CD4-positive, alpha-beta T cell treated with Interleukin-15 for 1 hour (primary cell): Measurements from ENCODE around the gene ANTXR1.

Experiments used
- DNase-seq: peaks from one replicate; pipeline ENCODE4 v3.0.0-alpha.2; 2020

The ANTXR1 gene

DNA sequence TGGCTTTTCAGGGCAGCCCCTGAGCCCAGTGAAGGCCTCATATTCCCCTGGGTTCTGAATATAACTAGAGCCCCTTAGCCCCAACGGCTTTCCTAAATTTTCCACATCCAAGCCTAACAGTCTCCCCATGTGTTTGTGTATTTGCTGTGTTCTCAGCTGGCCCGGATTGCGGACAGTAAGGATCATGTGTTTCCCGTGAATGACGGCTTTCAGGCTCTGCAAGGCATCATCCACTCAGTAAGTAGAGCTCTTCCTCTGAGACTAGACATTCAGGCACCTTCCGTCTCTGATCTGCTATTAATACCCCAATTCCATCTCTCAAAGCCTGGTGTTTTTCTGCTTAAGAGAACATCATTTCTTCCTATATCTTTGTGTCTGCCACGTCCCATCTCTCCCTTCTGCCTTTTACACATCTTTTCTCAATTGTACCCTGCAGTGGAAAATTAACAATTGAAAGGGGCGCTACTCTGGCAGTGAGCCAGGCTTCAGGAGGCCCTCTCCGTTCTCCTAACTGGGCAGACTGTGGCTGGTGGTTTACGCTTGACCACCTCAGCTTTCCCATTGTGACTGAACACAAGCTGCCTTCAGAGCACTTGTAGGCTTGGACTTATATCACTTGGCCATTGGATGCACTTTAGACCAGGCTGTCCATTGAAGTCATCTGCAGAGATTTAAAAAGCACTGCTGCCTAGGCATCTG lies 64.4 kb downstream of the ANTXR1 start:
- DNase-seq = no peak

DNA sequence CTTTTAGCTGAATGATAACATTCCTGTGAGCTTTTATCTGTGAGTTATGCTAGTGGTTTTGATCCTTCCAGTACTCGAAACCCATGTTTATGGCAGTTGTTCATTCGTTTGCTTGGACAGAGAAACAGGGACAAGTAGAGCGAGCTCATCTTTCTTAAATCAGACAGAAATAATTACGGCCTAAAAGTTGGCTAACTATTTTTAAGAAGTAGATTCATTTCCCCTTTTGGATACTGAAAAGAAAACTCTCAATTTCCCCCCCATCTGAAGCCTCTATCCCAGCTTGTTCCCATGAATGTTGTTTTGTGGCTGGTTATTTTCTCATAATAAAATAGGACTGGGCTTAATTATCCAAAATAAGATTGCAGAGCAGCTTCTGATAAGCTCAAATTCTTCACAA lies 67.1 kb downstream of the ANTXR1 start:
- DNase-seq = no peak

DNA sequence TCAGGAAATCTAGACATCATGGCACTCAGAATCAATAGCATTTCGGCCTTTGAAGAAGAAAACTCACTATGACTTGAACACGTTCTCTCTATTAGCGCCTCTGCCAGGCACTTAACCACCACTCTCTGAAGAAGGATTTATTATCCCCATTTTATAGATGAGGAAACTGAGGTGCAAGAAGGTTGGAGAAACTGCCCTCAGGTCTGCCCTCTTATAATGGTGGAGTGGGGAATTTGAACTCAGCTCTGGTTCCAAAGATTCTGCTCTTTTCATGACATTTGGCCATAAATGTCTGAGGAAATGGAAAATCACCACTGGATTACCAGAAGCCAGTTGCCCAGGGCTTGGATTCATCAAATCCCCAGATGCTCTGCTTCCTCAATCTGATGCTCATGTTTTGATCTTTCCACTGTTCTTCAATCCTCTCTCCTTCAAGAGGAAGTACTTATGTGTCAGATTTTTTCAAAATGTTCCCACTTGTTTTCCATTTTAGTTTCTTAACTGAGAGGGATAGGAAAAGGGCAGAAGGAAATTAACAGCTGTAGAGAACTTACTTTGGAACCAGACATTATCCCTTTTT lies 68.1 kb downstream of the ANTXR1 start:
- no peak for DNase-seq

DNA sequence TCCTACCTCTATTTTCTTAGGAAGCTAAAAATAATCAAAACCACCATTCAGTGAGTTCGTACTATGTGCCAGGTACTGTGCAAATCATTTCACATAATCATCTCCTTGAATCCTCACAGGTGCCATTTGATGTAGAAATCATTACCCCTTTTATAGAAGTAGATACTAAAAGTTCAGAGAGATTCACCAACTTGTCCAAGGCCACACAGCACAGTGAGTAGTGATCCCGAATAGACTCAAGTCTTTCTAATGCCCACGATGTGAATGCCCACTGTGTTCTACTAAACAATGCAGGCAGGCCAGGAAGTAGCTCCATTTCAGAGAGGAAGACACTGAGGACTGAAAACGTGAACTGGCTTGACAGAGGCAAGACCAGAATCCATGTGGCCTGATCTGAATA lies 68.8 kb downstream of the ANTXR1 start:
- DNase-seq = no peak

DNA sequence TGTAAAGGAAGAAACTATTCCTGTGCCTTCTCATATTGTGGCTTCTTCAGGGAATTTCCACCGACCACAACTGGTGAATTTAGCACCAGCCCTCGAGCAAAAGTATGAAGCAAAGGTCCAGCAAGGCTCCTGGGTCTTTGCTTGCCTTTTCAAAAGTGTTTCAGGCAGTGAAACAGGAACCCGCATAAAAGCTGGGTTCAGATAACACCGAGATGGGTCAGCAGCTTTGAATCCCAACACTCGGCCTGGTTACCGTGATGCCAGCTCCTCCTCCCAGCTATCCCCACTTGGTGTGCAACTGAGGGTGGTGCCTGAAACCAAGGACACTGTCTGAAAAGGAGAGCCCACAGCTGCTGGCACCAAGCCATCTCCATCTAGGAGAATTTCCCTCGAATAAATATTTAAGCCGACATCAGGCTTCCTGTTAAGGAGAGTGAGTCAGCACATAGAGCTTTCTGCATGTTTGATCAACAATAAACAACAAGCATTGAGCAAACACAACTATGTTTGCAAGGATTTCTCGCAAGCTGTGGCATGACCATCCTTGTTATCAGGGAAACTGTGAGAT lies 69.5 kb downstream of the ANTXR1 start:
- no peak for DNase-seq

DNA sequence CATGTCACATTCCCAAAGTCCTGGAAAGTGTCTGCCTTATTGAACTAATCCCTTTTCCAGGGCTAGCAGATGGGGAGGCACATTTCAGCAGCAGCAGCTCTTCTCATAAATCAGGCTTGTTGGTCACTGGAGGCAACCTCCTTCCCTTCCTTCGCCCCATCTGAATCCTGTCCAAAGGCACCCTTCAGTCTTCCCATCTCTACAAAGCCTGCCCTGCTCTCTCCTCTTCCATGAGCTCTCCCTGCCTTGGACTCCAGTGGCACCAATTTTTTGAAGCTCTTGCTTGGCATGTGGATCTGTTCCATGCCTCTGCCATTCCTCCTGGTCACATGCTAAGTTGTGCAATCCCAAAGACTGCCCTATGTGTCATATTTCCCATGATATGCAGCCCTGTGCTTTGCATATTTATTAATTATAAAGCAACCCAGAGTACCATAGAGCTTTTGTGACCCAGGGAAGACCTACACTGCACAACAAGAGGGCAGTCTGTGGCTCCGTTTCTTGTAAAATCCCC lies 70.3 kb downstream of the ANTXR1 start:
- no peak for DNase-seq

DNA sequence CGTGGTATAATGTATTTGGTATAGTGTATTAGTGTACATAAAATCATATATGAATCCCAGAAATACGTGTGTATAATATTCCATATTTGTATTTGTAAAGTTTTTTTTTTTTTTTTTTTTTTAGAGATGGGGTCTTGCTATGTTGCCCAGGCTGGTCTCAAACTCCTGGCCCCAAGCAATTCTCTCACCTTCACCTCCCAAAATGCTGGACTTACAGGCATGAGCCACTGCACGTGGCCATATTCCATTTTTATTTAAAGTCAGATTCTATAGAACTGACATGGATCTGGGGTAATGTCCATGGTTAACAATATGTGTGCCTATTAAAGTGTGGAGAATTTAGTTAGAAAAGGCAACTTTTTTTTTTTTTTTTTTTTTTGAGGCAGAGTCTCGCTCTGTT lies 71.5 kb downstream of the ANTXR1 start:
- DNase-seq = no peak

DNA sequence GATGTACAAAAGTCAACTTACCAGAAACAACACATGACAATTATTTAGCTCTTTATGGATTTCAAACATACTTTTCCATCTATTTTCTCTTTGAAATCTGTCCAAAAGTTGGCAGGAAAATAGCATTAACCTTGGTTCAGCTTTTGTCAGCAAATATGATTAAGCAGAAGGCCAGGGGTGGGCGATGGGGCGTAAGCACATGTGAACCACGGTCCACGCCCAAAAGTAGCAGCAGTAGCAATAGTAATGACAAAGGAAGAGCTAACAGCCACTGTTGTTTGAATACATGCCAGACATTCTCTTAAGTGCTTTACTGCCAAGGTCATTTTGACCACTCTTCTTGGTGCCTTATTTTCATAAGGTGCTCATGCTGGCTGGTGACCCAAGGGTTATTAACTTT lies 73.5 kb downstream of the ANTXR1 start:
- DNase-seq = no peak

DNA sequence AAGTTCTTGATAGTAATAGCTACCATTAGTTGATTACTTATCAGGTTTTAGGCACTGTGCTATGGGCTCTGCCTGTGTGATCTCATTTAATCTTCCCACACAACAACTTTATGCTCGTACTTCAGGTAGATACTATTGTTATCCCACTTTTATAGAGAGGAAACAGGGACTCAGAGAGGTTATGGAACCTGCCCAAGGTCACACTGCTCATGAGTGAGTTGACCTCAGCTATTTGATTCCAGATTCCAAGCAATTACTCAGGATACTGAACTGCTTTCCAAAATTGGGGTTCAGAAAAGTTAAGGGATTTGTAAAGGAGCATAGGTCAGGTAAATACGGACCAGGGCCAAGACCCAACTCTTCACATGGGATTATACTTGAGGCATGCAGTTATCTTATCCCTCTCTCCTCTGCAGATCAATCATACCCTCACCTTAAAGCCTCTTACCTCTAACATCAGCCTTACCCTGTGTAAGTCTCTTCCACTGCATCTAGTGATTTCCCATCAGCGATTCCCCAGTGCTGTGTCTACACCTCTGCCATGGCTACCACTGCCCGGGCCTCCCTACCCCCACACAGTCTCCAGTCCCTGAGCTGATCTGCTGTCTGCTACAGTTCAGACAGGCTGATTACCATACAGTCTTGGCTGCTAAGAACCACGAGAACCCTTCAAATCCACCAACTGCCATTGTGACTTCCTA lies 74.4 kb downstream of the ANTXR1 start:
- DNase-seq = no peak

DNA sequence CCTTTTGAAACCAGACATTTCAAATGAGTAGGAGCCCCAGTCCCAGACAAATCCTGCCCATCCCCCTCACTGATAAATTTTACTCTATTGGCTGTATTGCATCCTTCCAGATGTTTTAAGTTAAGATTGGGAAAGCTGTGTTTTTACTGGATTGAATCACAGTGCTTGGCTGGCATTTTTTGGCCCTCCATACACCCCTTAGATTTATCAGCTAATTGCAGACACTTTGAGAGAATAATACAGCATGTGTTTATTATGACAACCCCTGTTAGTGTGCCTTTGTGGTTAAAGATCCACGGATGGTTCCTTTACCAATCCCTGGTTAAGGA lies 74.9 kb downstream of the ANTXR1 start:
- no peak for DNase-seq

DNA sequence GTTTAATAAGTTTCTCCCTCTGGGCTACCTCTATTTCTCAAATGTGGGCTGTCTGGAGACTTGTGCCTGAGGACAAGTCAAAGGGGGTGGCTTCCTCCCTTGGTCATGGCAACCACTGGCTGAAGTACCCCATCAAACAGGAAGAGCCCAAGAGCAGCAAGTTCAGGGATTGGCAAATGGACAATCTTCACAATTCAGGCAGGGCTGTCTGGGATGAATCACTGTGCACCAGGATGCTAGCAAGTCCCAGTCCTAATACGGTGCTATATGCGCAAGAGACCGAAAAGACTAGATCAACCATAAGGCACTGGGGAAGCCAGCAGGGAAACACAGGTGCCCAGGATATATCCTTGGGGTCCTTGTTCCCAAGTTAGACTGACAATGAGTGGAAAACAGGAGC lies 75.5 kb downstream of the ANTXR1 start:
- DNase-seq = no peak

DNA sequence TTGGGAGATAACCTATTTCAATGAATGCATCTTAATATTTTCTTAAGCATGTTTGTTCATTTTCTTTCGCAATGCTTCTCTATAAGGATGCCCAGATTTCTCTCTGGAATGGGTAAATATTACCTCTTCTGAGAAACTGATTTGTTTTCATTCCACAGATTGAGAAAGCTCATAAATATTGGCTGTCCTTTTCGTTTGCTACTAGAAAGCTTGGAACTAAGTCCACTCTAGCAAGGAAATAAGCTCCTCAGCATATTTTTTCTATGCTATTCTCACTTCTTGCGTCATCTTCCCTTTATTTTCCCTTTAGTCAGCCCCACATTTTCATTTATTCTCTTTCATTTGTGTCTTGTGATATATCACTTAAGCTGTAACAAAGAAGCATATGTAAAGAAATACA lies 76.3 kb downstream of the ANTXR1 start:
- DNase-seq = no peak

DNA sequence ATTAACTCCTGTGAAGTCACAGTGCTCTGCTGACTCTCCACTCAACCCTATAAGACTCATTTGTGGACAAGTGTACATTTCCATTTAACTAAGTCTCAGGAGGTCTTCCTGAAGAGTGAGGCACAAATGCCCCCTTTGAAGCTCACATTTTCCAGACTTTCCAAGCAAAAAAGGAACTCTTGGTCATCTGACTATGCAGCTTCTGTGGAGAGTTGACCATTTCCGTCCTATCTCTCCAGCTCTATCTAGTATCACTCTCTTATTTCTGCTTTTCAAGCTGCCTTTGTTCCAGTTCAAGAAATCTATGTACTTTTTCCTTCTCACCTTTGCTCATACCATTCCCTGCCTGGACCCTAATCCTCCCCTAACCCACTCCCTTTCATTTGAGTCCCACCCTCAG lies 77.0 kb downstream of the ANTXR1 start:
- DNase-seq = no peak

DNA sequence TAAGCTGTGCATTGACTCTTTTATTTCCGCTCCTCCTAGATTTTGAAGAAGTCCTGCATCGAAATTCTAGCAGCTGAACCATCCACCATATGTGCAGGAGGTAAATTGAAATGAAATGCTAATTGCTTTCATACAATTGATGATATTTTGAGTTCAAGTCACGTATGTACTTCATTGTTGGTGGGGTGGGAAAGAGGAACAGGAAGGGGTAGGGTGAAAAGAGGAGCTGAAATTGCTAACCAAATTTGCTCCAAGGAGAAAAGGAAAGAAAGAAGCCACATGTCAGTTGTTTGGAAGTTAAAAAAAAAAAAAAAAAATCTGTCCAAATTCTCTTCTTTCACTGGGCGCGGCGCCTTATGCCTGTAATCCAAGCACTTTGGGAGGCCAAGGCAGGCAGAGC lies 77.8 kb downstream of the ANTXR1 start:
- no peak for DNase-seq

DNA sequence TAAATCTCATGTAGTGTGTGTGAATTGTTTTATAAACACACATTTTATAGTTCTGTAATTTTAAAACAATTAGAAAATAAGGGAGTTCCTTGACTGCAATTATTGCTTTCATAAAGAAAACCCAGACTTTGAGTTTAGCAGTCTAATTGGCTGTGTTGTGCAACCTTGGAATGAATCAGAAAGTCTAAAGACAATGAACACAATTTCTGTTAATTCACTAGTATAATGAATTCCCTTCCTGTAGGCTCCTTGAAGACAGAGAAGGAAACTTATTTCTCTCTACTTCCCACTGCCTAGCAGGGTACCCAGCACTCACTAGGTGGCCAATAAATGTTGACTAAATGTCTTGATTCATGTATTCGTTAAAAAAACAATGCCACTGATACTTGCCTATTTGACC lies 79.9 kb downstream of the ANTXR1 start:
- DNase-seq = no peak

DNA sequence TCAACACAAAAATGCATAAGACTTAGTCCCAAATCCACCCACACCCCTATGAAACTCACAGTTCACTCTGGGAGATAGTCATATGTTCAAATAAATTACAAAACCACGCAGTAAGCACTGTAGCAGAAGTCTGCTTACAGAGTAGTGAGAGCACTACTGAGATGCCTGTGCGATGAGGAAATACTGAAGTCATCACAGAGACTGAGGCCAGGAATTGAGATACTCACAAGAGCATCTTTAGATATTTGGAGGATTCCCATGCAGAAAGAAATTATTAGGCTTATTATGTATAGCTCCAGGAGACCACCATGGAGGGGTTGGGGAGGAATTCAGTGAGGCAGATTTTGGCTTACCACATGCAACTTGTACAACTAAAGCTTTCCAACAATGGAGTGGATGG lies 82.3 kb downstream of the ANTXR1 start:
- DNase-seq = no peak

DNA sequence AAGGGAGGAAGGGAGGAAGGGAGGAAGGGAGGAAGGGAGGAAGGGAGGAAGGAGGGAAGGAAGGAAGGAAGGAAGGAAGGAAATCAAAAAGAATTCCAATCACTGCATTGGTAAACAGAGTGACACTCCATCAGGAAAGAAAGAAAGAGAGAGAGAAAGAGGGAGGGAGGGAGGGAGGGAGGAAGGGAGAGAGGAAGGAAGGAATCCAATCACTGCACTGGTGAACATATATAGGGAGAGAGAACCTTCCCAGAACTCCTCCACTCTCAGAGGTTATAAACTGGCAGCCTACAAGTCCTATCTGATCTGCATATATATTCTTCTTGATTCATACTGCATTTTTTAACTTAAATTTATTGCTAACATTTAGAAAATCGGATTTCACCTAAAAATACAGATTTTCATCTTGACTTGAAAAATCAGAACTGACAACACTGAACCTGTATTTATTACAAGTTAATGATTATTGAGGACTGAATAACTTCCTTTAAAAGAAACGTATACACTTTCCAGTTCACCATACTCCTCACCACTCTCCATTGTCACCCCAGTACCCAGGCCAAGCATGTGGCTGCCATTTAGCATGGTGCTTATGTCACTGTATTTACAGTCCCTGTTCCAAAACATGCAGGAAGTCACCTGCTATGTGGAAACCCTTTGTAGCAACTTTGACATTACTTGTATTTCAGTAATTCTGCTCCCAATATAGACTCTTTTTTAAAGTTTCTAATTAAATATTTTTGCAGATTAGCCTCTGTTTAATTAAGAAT lies 83.5 kb downstream of the ANTXR1 start:
- no peak for DNase-seq

DNA sequence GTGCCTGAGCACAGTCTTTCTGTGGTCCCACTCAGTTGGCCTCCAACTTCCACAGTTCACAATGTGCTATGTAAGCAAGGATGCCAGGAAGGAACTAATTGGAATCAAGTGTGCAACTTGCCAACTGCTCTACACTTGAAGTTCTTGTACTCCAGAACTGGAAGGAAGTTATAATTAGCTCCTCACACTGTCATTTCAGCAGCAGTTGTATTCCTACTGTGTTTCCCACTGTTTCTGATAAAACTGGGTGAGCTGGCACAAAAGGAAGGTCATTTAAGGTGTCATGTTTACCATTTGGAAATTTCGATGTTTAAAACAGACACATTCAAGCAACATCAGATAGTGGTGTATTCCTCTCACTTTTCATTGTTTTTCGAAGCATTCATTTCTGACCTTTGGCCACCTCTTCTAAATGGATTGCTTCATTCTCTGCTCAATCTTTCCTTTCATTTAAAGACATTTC lies 84.2 kb downstream of the ANTXR1 start:
- DNase-seq = no peak

DNA sequence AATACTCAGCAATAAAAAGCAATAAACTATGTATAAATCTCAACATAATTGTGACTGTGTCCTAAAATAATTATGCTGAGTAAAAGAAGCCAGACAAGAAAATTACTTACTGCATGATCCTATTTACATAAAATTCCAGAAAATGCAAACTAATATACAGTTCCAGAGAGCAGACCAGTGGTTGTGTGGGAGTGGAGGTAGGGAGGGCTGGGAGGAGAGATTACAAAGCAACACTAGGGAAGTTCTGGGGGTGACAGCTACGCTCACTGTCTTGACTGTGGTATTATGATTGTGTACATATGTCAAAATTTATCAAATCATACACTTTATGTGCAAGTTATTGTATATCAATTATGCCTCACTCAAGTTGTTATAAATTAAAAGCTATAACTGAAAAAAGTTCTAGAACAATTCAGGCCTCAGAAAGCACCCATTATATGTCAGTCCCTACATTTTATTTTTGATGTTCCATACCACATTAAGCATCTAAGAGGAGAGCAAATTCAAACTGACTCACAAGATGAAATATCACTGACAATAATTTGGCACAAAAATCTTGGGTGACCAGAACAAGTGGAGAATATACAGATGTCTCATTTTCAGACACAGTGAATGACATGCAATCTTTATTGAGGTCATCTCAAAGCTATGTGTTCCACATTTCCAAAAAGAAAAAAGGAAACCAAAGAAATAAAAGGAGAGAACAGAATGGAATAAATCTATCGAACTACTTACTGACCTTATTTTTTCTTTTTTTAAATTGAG lies 85.1 kb downstream of the ANTXR1 start:
- DNase-seq = no peak

DNA sequence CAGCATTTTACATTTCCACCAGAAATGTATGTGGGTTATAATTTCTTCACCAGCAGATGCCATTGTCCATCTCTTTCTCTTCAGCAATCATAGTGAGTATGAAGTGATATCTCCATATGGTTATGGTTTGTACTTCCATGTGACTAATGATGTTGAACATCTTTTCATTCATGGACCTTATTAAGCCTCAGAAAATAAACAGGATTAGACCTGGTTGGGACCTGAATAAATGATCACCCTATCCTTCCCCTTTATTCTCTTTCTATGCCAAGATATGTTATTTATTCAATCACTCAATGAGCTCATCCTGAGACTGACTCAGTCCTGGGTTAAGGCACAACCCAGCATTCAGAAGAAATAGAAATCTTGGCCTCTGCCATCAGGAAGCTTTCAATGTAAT lies 86.6 kb downstream of the ANTXR1 start:
- DNase-seq = no peak

DNA sequence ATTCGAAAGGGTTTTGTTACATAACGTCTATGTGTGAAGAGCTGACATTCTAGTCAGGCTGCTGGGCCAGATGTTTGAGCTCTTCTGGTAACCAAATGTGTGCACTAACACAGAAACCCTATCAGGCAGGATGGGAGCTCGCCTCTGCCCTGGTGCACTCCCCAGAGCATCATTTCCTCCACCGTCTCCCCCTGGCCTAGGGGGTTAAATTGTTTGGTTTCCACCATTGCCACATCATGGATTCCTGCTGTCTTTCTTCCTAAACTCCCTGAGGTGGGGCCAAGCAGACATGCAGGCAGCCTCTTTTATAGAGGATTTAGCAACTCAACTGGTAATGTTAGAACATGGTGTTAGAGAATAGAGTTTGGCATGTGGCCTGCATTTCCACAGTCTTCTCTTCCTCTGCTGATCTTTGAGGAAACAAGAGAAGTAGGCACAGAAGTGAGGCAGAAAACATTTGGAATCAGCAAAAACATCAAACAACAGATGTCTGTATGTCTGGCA lies 87.3 kb downstream of the ANTXR1 start:
- DNase-seq = no peak

DNA sequence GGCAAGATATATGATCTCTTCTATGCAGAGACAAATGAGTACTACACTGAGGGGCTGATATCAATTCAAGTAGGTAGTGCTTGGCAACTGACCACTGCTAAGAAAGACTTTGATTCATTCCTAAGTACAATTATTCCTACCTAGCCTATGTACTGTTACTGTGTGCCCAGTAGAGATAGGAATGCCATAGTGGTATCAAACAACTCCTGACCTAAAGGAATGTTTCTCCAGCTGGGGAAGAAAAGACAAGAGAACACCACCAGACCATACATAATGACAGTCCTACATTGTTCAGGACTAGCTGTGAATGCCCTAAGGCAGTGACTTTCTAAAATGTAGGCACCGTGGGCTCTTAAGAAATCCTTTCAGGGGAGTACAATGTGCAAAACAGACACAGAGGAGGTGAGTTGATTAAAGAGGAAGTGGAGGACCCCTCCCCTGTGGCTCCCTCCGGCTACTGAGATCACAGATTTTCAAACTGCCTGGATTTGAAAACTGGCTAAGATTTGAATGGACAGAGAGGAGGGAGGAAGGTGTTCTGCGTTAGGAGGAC lies 89.1 kb downstream of the ANTXR1 start:
- no peak for DNase-seq
